WTC11 (cell line): ENCODE data around the gene PHF12. TPM values are rescaled to one million over a fixed set of nuclear protein-coding genes. Genes with fewer than 3 reads are reported as not detected.

Experiments used
- ATAC-seq: fragments of 200-7000 bp; cut with Tn5 transposase; 2 replicates; pipeline ENCODE4 v1.10.0; 2021; ENCODE audit warnings: mild to moderate bottlenecking, moderate library complexity
- CTCF ChIA-PET: fragments of 300-600 bp; sonication (Branson Sonifier 250); formaldehyde crosslinking; loops from one replicate; lab custom pipeline; 2021; ENCODE audit warnings: antibody characterized with exemption; lab: Charles Lee
- POLR2A ChIA-PET: fragments of 350-600 bp; sonication (Branson Sonifier 250); formaldehyde crosslinking; loops from one replicate; lab custom pipeline; 2021; ENCODE audit warnings: antibody characterized with exemption; lab: Charles Lee
- DNase-seq: peaks from one replicate; pipeline ENCODE4 v3.0.0; 2021; ENCODE audit warnings: low spot score
- H3K27ac Mint-ChIP-seq: 2 replicates; pipeline ENCODE4 v1.8.0; 2021; ENCODE audit warnings: mixed read lengths
- H3K27me3 Mint-ChIP-seq: 2 replicates; pipeline ENCODE4 v1.8.0; 2021; ENCODE audit warnings: low read depth, mild to moderate bottlenecking, moderate library complexity, mixed read lengths
- H3K36me3 Mint-ChIP-seq: 2 replicates; pipeline ENCODE4 v1.8.0; 2021; ENCODE audit warnings: mixed read lengths
- H3K4me1 Mint-ChIP-seq: 2 replicates; pipeline ENCODE4 v1.8.0; 2022; ENCODE audit warnings: mixed read lengths
- H3K4me3 Mint-ChIP-seq: 2 replicates; pipeline ENCODE4 v1.8.0; 2021; ENCODE audit warnings: mild to moderate bottlenecking, moderate library complexity, mixed read lengths
- H3K9me3 Mint-ChIP-seq: 2 replicates; pipeline ENCODE4 v1.8.0; 2021; ENCODE audit warnings: mixed read lengths
- GABPB1 ChIP-seq: sonication (generic); formaldehyde crosslinking; IDR thresholded peaks from 2 replicates; pipeline ENCODE4 v1.8.1; 2023; ENCODE audit warnings: mild to moderate bottlenecking, missing genetic modification reagents
- HMGXB4 ChIP-seq: sonication (generic); formaldehyde crosslinking; IDR thresholded peaks from 2 replicates; pipeline ENCODE4 v1.8.1; 2023; ENCODE audit warnings: mild to moderate bottlenecking, moderate library complexity, missing genetic modification reagents
- JAZF1 ChIP-seq: fragments of 250-450 bp; sonication (Bioruptor Pico); IDR thresholded peaks from 2 replicates; pipeline ENCODE4 v1.9.0; 2021; ENCODE audit warnings: moderate library complexity, mild to moderate bottlenecking, inconsistent platforms
- JUN ChIP-seq: sonication (generic); formaldehyde crosslinking; IDR thresholded peaks from 2 replicates; pipeline ENCODE4 v1.8.0; 2023; ENCODE audit warnings: mild to moderate bottlenecking, missing genetic modification reagents
- PRRX2 ChIP-seq: fragments of 250-450 bp; sonication (Bioruptor Pico); IDR thresholded peaks from 2 replicates; pipeline ENCODE4 v1.8.0; 2021; ENCODE audit warnings: mild to moderate bottlenecking
- SOX15 ChIP-seq: fragments of 250-450 bp; sonication (Bioruptor Pico); IDR thresholded peaks from 2 replicates; pipeline ENCODE4 v1.9.0; 2021; ENCODE audit warnings: mild to moderate bottlenecking
- TEAD4 ChIP-seq: sonication (generic); formaldehyde crosslinking; IDR thresholded peaks from 2 replicates; pipeline ENCODE4 v1.8.0; 2022; ENCODE audit warnings: mild to moderate bottlenecking, missing genetic modification reagents
- ZBTB43 ChIP-seq: sonication (generic); formaldehyde crosslinking; IDR thresholded peaks from 2 replicates; pipeline ENCODE4 v1.8.1; 2023; ENCODE audit warnings: mild to moderate bottlenecking, missing genetic modification reagents
- ZNF219 ChIP-seq: sonication (generic); formaldehyde crosslinking; IDR thresholded peaks from 2 replicates; pipeline ENCODE4 v1.8.0; 2023; ENCODE audit warnings: missing genetic modification reagents, mild to moderate bottlenecking, borderline replicate concordance
- ZNF317 ChIP-seq: sonication (generic); formaldehyde crosslinking; IDR thresholded peaks from 2 replicates; pipeline ENCODE4 v1.8.1; 2023; ENCODE audit warnings: low read depth, mild to moderate bottlenecking, moderate library complexity, missing genetic modification reagents, borderline replicate concordance
- ZNF532 ChIP-seq: fragments of 250-450 bp; sonication (Bioruptor Pico); IDR thresholded peaks from 2 replicates; pipeline ENCODE4 v1.9.0; 2021; ENCODE audit warnings: mild to moderate bottlenecking, borderline replicate concordance
- ZSCAN18 ChIP-seq: fragments of 250-450 bp; sonication (Bioruptor Pico); IDR thresholded peaks from 2 replicates; pipeline ENCODE4 v2.1.2; 2022; ENCODE audit warnings: mild to moderate bottlenecking, moderate library complexity
- total RNA-seq: library from RNA; stranded (reverse); gene quantifications from 3 replicates; pipeline ENCODE4 v1.2.3, GENCODE V29; 2021
- TF ChIP-seq, protein P1 (sequence below): sonication (generic); formaldehyde crosslinking; IDR thresholded peaks from 2 replicates; pipeline ENCODE4 v1.8.1; 2022; ENCODE audit warnings: low read depth, missing genetic modification reagents, borderline replicate concordance

Gene PHF12
- total RNA-seq, 1 experiment from 2014 or later = 69.8 TPM

DNA sequence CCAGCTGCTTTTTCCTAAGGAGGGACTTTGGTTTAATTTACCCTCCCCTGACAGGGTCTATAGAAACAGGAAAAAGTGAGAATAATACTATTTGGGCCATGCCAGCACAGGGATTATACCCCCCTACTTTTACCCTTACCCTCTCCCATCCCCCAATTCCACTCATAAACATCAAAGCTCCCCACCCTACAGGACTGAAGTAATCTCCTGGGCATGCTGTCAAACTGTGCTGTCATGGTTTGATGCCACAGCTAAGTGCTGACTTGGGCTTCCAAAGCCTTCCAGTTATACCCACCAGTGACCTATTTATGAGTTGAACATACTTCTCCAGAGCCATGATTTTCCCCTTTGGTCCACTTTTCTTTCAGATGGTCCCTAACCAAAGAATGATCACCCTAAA, 12.8 kb downstream of the PHF12 start:
- Mint-ChIP-seq H3K4me3 (no peak overlapping the region), H3K9me3 (no peaks in the 10 kb centered on the region), H3K4me1 (peaks cover 58% of the 10 kb centered on the region), H3K36me3 (peaks cover 24% of the 10 kb centered on the region), H3K27ac (peak overlapping the region; percentile 50; the same call in 1 of the 2 replicates), H3K27me3 (no peaks in the 10 kb centered on the region)
- DNase-seq (no peak), ATAC-seq (no peak)
- CTCF ChIA-PET = interaction anchor here (1.1 to 2.8 kb wide), 5 partner anchors 13 to 178 kb away, joined by 4 to 13 read pairs (median 5); partner anchors contain the start of gene PHF12
- POLR2A ChIA-PET = no interaction called here
- TF ChIP-seq ZNF219 (CRISPR knock-in tag) = no peak
- no peak for TF ChIP-seq ZNF317
- no peak for TF ChIP-seq PRRX2 (CRISPR knock-in tag)
- TF ChIP-seq JUN (CRISPR knock-in tag) = no peak
- TF ChIP-seq, protein P1, sequence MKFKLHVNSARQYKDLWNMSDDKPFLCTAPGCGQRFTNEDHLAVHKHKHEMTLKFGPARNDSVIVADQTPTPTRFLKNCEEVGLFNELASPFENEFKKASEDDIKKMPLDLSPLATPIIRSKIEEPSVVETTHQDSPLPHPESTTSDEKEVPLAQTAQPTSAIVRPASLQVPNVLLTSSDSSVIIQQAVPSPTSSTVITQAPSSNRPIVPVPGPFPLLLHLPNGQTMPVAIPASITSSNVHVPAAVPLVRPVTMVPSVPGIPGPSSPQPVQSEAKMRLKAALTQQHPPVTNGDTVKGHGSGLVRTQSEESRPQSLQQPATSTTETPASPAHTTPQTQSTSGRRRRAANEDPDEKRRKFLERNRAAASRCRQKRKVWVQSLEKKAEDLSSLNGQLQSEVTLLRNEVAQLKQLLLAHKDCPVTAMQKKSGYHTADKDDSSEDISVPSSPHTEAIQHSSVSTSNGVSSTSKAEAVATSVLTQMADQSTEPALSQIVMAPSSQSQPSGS = no peak
- no peak for TF ChIP-seq ZSCAN18 (CRISPR knock-in tag)
- TF ChIP-seq JAZF1 (CRISPR knock-in tag) = no peak
- TF ChIP-seq TEAD4 (CRISPR knock-in tag) = no peak
- no peak for TF ChIP-seq ZNF532 (CRISPR knock-in tag)
- no peak for TF ChIP-seq SOX15 (CRISPR knock-in tag)
- TF ChIP-seq HMGXB4 (CRISPR knock-in tag) = no peak

GRCh38 chr17:28937044-28937729, 14.1 kb downstream of the PHF12 start:
- H3K4me3 Mint-ChIP-seq = no peak overlapping the region
- ChIA-PET POLR2A (no interaction called here), CTCF (interaction anchor here (0.7 to 2.8 kb wide), 14 partner anchors 13 to 210 kb away, joined by 3 to 13 read pairs (median 6); partner anchors contain the start of gene PHF12)

More at GRCh38 chr17:28937044-28937729, 14.1 kb downstream of the PHF12 start:
- DNase-seq (no peak), ATAC-seq (no peak)
- no peaks in the 10 kb centered on the region for H3K9me3 Mint-ChIP-seq
- peaks cover 19% of the 10 kb centered on the region for H3K36me3 Mint-ChIP-seq
- peaks cover 58% of the 10 kb centered on the region for H3K4me1 Mint-ChIP-seq
- no peaks in the 10 kb centered on the region for H3K27me3 Mint-ChIP-seq
- peak; percentile 85 for TF ChIP-seq GABPB1 (CRISPR knock-in tag)
- no peak for TF ChIP-seq ZBTB43
- TF ChIP-seq ZNF317 = no peak
- peak overlapping the region; percentile 98 for H3K27ac Mint-ChIP-seq
